HEK293 (cell line): ENCODE data around the gene JAKMIP1.

Experiments
- GLI2 ChIP-seq: fragments of 450-650 bp; formaldehyde crosslinking; IDR thresholded peaks from 2 replicates; pipeline ENCODE4; 2017; ENCODE audit warnings: missing biosample characterization, missing genetic modification characterization, low read depth, borderline replicate concordance
- MZF1 ChIP-seq: fragments of 450-650 bp; formaldehyde crosslinking; IDR thresholded peaks from 2 replicates; pipeline ENCODE4 v1.5.1; 2017; ENCODE audit warnings: missing biosample characterization, missing genetic modification characterization, borderline replicate concordance
- ZBTB1 ChIP-seq: fragments of 450-650 bp; formaldehyde crosslinking; IDR thresholded peaks from 2 replicates; pipeline ENCODE4 v1.5.1; 2016; ENCODE audit warnings: missing biosample characterization, missing genetic modification characterization
- ZBTB7A ChIP-seq: fragments of 450-650 bp; formaldehyde crosslinking; IDR thresholded peaks from 2 replicates; pipeline ENCODE4 v1.5.1; 2016; ENCODE audit warnings: low read depth, missing biosample characterization, missing genetic modification characterization
- ZNF670 ChIP-seq: fragments of 450-650 bp; formaldehyde crosslinking; IDR thresholded peaks from 2 replicates; pipeline ENCODE4 v1.5.1; 2016; ENCODE audit warnings: missing biosample characterization, missing genetic modification characterization, low read depth
- ZXDB ChIP-seq: fragments of 450-650 bp; formaldehyde crosslinking; IDR thresholded peaks from 2 replicates; pipeline ENCODE4 v1.5.1; 2016; ENCODE audit warnings: missing biosample characterization, missing genetic modification characterization
- TF ChIP-seq, protein P1 (sequence below): fragments of 450-650 bp; formaldehyde crosslinking; IDR thresholded peaks from 2 replicates; pipeline ENCODE4 v1.5.1; 2016; ENCODE audit warnings: missing biosample characterization, missing genetic modification characterization, borderline replicate concordance
- TF ChIP-seq, protein P2 (sequence below): fragments of 450-650 bp; formaldehyde crosslinking; IDR thresholded peaks from 2 replicates; pipeline ENCODE4 v1.5.1; 2016; ENCODE audit warnings: missing biosample characterization, missing genetic modification characterization

DNA sequence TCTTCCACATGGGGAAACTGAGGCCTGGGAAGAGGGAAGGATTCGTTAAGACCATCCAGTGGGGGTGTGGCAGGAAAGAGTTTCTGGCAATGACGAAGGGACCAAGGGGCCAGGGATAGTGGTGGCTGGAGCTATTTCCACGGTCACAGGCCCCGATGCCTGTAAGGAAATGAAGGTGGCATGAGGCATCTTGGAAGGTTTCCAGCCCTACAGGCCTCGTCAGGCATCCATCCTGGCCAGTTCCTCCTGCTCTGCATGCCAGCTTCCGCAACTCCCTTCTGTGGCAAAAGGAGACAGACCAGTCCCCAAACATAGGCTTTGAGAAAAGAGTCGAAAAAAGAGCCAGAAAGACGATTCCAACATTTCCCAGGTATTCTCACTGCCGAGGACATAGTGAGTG is 173.0 kb downstream of the JAKMIP1 start:
- TF ChIP-seq ZBTB7A (no peak), ZBTB1 (no peak), ZNF670 (tag by site-specific recombination) (no peak), MZF1 (tag by site-specific recombination) (no peak), ZXDB (tag by site-specific recombination) (no peak), GLI2 (tag by site-specific recombination) (no peak)
- TF ChIP-seq, protein P1, sequence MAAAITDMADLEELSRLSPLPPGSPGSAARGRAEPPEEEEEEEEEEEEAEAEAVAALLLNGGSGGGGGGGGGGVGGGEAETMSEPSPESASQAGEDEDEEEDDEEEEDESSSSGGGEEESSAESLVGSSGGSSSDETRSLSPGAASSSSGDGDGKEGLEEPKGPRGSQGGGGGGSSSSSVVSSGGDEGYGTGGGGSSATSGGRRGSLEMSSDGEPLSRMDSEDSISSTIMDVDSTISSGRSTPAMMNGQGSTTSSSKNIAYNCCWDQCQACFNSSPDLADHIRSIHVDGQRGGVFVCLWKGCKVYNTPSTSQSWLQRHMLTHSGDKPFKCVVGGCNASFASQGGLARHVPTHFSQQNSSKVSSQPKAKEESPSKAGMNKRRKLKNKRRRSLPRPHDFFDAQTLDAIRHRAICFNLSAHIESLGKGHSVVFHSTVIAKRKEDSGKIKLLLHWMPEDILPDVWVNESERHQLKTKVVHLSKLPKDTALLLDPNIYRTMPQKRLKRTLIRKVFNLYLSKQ: no peak
- TF ChIP-seq, protein P2, sequence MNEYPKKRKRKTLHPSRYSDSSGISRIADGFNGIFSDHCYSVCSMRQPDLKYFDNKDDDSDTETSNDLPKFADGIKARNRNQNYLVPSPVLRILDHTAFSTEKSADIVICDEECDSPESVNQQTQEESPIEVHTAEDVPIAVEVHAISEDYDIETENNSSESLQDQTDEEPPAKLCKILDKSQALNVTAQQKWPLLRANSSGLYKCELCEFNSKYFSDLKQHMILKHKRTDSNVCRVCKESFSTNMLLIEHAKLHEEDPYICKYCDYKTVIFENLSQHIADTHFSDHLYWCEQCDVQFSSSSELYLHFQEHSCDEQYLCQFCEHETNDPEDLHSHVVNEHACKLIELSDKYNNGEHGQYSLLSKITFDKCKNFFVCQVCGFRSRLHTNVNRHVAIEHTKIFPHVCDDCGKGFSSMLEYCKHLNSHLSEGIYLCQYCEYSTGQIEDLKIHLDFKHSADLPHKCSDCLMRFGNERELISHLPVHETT (tag by site-specific recombination): no peak
